ENCODE measurements around the gene TRRAP.
"Not testable (repeated sequence)": the region's sequence is repeated elsewhere in the genome, so short reads cannot be mapped to it uniquely, and the experiment has no call there.

TRRAP gene

GRCh38 chr7:98878365-98879197 is at the start of gene TRRAP:
TSS of gene TRRAP (plus strand) at chr7:98878532. CDS start at chr7:98881151, 2,619 bp downstream.
- peak; percentile 89 for DNase-seq (ENCODE audit: low read depth, low spot score)

- DNase-seq (ENCODE audit: low read depth, low spot score), result no peak
Measured at GRCh38 chr7:98830972-98831548, 47.3 kb upstream of the TRRAP start.

- DNase-seq (ENCODE audit: low read depth, low spot score), result no peak
Measured at GRCh38 chr7:98831641-98832221, 46.6 kb upstream of the TRRAP start.

- no peak for DNase-seq (ENCODE audit: low read depth, low spot score)
Measured at GRCh38 chr7:98833022-98833421, 45.3 kb upstream of the TRRAP start.

- DNase-seq (ENCODE audit: low read depth, low spot score), result no peak
Measured at GRCh38 chr7:98834949-98835348, 43.4 kb upstream of the TRRAP start.

GRCh38 chr7:98836811-98837629 is 41.3 kb upstream of the TRRAP start:
- peak; percentile 67 for DNase-seq (ENCODE audit: low read depth, low spot score)

GRCh38 chr7:98837630-98837972 is 40.7 kb upstream of the TRRAP start:
- DNase-seq (ENCODE audit: low read depth, low spot score), result no peak

GRCh38 chr7:98840096-98840495 is 38.2 kb upstream of the TRRAP start:
- no peak for DNase-seq (ENCODE audit: low read depth, low spot score)

- DNase-seq (ENCODE audit: low read depth, low spot score), result peak; percentile 44
Measured at GRCh38 chr7:98840722-98841121, 37.6 kb upstream of the TRRAP start.

- peak; percentile 74 for DNase-seq (ENCODE audit: low read depth, low spot score)
Measured at GRCh38 chr7:98841179-98841997, 36.9 kb upstream of the TRRAP start.

GRCh38 chr7:98842552-98842951 is 35.8 kb upstream of the TRRAP start:
- not testable (repeated sequence) for DNase-seq (ENCODE audit: low read depth, low spot score)

- DNase-seq (ENCODE audit: low read depth, low spot score), result no peak
Measured at GRCh38 chr7:98848918-98849317, 29.4 kb upstream of the TRRAP start.

GRCh38 chr7:98852826-98853225 is 25.5 kb upstream of the TRRAP start:
- peak; percentile 76 for DNase-seq (ENCODE audit: low read depth, low spot score)

- no peak for DNase-seq (ENCODE audit: low read depth, low spot score)
Measured at GRCh38 chr7:98855610-98856422, 22.5 kb upstream of the TRRAP start.

GRCh38 chr7:98860071-98860470 is 18.3 kb upstream of the TRRAP start:
- no peak for DNase-seq (ENCODE audit: low read depth, low spot score)

GRCh38 chr7:98862203-98862602 is 16.1 kb upstream of the TRRAP start:
- no peak for DNase-seq (ENCODE audit: low read depth, low spot score)

- no peak for DNase-seq (ENCODE audit: low read depth, low spot score)
Measured at GRCh38 chr7:98862716-98863420, 15.5 kb upstream of the TRRAP start.

- DNase-seq (ENCODE audit: low read depth, low spot score), result no peak
Measured at GRCh38 chr7:98863601-98864000, 14.7 kb upstream of the TRRAP start.

- DNase-seq (ENCODE audit: low read depth, low spot score), result peak; percentile 11
Measured at GRCh38 chr7:98864731-98865453, 13.4 kb upstream of the TRRAP start.
